WTC11 (cell line): ENCODE data around the gene ZNF423.

Source experiments
- CREB1 ChIP-seq: sonication (generic); formaldehyde crosslinking; IDR thresholded peaks from 2 replicates; pipeline ENCODE4 v1.8.0; 2023; ENCODE audit warnings: mild to moderate bottlenecking, missing genetic modification reagents
- ETV6 ChIP-seq: sonication (generic); formaldehyde crosslinking; IDR thresholded peaks from 2 replicates; pipeline ENCODE4 v1.8.1; 2022; ENCODE audit warnings: mild to moderate bottlenecking, missing genetic modification reagents
- IRF2 ChIP-seq: sonication (generic); formaldehyde crosslinking; IDR thresholded peaks from 2 replicates; pipeline ENCODE4 v1.8.0; 2022; ENCODE audit warnings: low read depth, missing genetic modification reagents, borderline replicate concordance
- OVOL2 ChIP-seq: fragments of 250-450 bp; sonication (Bioruptor Pico); IDR thresholded peaks from 2 replicates; pipeline ENCODE4 v1.9.0; 2021; ENCODE audit warnings: mild to moderate bottlenecking, borderline replicate concordance
- SP1 ChIP-seq: sonication (generic); formaldehyde crosslinking; conservative IDR thresholded peaks from 2 replicates; pipeline ENCODE4 v1.8.1; 2022; ENCODE audit warnings: missing genetic modification reagents
- TP53 ChIP-seq: sonication (generic); formaldehyde crosslinking; IDR thresholded peaks from 2 replicates; pipeline ENCODE4 v1.8.1; 2023; ENCODE audit warnings: mild to moderate bottlenecking, missing genetic modification reagents
- TF ChIP-seq, protein P1 (sequence below): sonication (generic); formaldehyde crosslinking; IDR thresholded peaks from 2 replicates; pipeline ENCODE4 v1.8.1; 2023; ENCODE audit warnings: mild to moderate bottlenecking, missing genetic modification reagents, borderline replicate concordance
- TF ChIP-seq, protein P2 (sequence below): fragments of 200-600 bp; IDR thresholded peaks from 2 replicates; pipeline ENCODE4 v1.8.0; 2022; ENCODE audit warnings: antibody characterized with exemption
- TF ChIP-seq, protein P3 (sequence below): sonication (generic); formaldehyde crosslinking; conservative IDR thresholded peaks from 2 replicates; pipeline ENCODE4 v1.8.1; 2022; ENCODE audit warnings: mild to moderate bottlenecking, missing genetic modification reagents
- TF ChIP-seq, protein P4 (sequence below): sonication (generic); formaldehyde crosslinking; IDR thresholded peaks from 2 replicates; pipeline ENCODE4 v1.8.0; 2022; ENCODE audit warnings: mild to moderate bottlenecking, missing genetic modification reagents

DNA sequence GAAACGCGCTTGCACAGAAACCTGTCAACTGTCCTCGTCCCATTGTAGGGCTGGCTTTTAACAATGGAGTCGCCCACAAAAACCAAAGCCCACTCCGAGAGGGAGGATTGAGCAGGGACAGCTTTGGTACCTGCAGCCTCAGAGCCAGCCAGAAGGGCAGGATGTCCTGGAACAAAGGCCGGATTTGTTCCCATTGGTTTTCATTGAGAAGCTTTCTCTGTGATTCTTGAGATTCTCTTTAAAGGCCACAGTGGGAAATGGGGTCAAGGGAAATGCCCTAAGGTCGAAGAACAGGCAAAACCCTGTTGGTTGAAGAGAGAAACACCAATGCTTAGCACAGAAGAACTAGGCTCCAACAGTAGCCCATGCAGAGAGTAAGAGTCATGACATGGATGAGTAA, 416.9 kb downstream of the ZNF423 start:
- TF ChIP-seq, protein P1, sequence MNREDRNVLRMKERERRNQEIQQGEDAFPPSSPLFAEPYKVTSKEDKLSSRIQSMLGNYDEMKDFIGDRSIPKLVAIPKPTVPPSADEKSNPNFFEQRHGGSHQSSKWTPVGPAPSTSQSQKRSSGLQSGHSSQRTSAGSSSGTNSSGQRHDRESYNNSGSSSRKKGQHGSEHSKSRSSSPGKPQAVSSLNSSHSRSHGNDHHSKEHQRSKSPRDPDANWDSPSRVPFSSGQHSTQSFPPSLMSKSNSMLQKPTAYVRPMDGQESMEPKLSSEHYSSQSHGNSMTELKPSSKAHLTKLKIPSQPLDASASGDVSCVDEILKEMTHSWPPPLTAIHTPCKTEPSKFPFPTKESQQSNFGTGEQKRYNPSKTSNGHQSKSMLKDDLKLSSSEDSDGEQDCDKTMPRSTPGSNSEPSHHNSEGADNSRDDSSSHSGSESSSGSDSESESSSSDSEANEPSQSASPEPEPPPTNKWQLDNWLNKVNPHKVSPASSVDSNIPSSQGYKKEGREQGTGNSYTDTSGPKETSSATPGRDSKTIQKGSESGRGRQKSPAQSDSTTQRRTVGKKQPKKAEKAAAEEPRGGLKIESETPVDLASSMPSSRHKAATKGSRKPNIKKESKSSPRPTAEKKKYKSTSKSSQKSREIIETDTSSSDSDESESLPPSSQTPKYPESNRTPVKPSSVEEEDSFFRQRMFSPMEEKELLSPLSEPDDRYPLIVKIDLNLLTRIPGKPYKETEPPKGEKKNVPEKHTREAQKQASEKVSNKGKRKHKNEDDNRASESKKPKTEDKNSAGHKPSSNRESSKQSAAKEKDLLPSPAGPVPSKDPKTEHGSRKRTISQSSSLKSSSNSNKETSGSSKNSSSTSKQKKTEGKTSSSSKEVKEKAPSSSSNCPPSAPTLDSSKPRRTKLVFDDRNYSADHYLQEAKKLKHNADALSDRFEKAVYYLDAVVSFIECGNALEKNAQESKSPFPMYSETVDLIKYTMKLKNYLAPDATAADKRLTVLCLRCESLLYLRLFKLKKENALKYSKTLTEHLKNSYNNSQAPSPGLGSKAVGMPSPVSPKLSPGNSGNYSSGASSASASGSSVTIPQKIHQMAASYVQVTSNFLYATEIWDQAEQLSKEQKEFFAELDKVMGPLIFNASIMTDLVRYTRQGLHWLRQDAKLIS (CRISPR knock-in tag), result no peak
- TF ChIP-seq, protein P2, sequence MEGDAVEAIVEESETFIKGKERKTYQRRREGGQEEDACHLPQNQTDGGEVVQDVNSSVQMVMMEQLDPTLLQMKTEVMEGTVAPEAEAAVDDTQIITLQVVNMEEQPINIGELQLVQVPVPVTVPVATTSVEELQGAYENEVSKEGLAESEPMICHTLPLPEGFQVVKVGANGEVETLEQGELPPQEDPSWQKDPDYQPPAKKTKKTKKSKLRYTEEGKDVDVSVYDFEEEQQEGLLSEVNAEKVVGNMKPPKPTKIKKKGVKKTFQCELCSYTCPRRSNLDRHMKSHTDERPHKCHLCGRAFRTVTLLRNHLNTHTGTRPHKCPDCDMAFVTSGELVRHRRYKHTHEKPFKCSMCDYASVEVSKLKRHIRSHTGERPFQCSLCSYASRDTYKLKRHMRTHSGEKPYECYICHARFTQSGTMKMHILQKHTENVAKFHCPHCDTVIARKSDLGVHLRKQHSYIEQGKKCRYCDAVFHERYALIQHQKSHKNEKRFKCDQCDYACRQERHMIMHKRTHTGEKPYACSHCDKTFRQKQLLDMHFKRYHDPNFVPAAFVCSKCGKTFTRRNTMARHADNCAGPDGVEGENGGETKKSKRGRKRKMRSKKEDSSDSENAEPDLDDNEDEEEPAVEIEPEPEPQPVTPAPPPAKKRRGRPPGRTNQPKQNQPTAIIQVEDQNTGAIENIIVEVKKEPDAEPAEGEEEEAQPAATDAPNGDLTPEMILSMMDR, result no peak
- TF ChIP-seq, protein P3, sequence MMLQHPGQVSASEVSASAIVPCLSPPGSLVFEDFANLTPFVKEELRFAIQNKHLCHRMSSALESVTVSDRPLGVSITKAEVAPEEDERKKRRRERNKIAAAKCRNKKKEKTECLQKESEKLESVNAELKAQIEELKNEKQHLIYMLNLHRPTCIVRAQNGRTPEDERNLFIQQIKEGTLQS (CRISPR knock-in tag), result no peak
- TF ChIP-seq ETV6, result no peak
- no peak for TF ChIP-seq IRF2 (CRISPR knock-in tag)
- TF ChIP-seq SP1, result no peak
- TF ChIP-seq, protein P4, sequence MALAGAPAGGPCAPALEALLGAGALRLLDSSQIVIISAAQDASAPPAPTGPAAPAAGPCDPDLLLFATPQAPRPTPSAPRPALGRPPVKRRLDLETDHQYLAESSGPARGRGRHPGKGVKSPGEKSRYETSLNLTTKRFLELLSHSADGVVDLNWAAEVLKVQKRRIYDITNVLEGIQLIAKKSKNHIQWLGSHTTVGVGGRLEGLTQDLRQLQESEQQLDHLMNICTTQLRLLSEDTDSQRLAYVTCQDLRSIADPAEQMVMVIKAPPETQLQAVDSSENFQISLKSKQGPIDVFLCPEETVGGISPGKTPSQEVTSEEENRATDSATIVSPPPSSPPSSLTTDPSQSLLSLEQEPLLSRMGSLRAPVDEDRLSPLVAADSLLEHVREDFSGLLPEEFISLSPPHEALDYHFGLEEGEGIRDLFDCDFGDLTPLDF, result no peak
- TF ChIP-seq TP53 (CRISPR knock-in tag), result no peak
- TF ChIP-seq CREB1 (CRISPR knock-in tag), result no peak
- TF ChIP-seq OVOL2 (CRISPR knock-in tag), result no peak
